ENCODE measurements around the gene THAP2.
A peak's percentile ranks its signal among the peaks of the same experiment; 100 is the strongest.

Gene THAP2

GRCh38 chr12:71663561-71664410 lies at the start of gene THAP2, which contains the start of gene ZFC3H1:
TSS of gene THAP2 (plus strand) at chr12:71664301. CDS start at chr12:71664510, 209 bp downstream.
TSS of gene ZFC3H1 (minus strand) at chr12:71663848. CDS start at chr12:71663610, 238 bp downstream.
- FAIRE-seq (no peak), DNase-seq (ENCODE audit: low spot score) (peak; percentile 90)

- FAIRE-seq: no peak
- DNase-seq (ENCODE audit: low spot score): no peak
These were observed 42.2 kb upstream of the THAP2 start for GRCh38 chr12:71621938-71622337.

- FAIRE-seq (no peak), DNase-seq (ENCODE audit: low spot score) (no peak)
These were observed 38.6 kb upstream of the THAP2 start for GRCh38 chr12:71625476-71625875.

- no peak for FAIRE-seq
- DNase-seq (ENCODE audit: low spot score): no peak
These were observed 38.0 kb upstream of the THAP2 start for GRCh38 chr12:71626098-71626497.

GRCh38 chr12:71626768-71627167 lies 37.3 kb upstream of the THAP2 start:
- DNase-seq (ENCODE audit: low spot score): no peak
- no peak for FAIRE-seq

- no peak for DNase-seq (ENCODE audit: low spot score)
- no peak for FAIRE-seq
These were observed 36.6 kb upstream of the THAP2 start for GRCh38 chr12:71627438-71628002.

- FAIRE-seq: no peak
These were observed 27.4 kb upstream of the THAP2 start for GRCh38 chr12:71636704-71637115.

GRCh38 chr12:71638499-71638898 lies 25.6 kb upstream of the THAP2 start:
- FAIRE-seq (no peak), DNase-seq (ENCODE audit: low spot score) (no peak)

More at GRCh38 chr12:71636704-71637115, 27.4 kb upstream of the THAP2 start:
- DNase-seq (ENCODE audit: low spot score): peak; percentile 28

- DNase-seq (ENCODE audit: low spot score): peak; percentile 7
- no peak for FAIRE-seq
These were observed 24.8 kb upstream of the THAP2 start for GRCh38 chr12:71639341-71639760.

- no peak for DNase-seq (ENCODE audit: low spot score)
- FAIRE-seq: no peak
These were observed 23.8 kb upstream of the THAP2 start for GRCh38 chr12:71640316-71640715.

GRCh38 chr12:71641390-71641789 lies 22.7 kb upstream of the THAP2 start:
- FAIRE-seq: no peak

GRCh38 chr12:71642264-71642663 lies 21.8 kb upstream of the THAP2 start:
- no peak for FAIRE-seq
- DNase-seq (ENCODE audit: low spot score): no peak

More at GRCh38 chr12:71641390-71641789, 22.7 kb upstream of the THAP2 start:
- no peak for DNase-seq (ENCODE audit: low spot score)

- DNase-seq (ENCODE audit: low spot score) (no peak), FAIRE-seq (no peak)
These were observed 18.8 kb upstream of the THAP2 start for GRCh38 chr12:71645268-71645667.

- DNase-seq (ENCODE audit: low spot score) (no peak), FAIRE-seq (no peak)
These were observed 17.6 kb upstream of the THAP2 start for GRCh38 chr12:71646512-71646911.

- FAIRE-seq (no peak), DNase-seq (ENCODE audit: low spot score) (no peak)
These were observed 15.6 kb upstream of the THAP2 start for GRCh38 chr12:71648537-71648936.

- FAIRE-seq (no peak), DNase-seq (ENCODE audit: low spot score) (no peak)
These were observed 14.7 kb upstream of the THAP2 start for GRCh38 chr12:71649401-71649800.

GRCh38 chr12:71652656-71653055 lies 11.4 kb upstream of the THAP2 start:
- DNase-seq (ENCODE audit: low spot score) (no peak), FAIRE-seq (no peak)

GRCh38 chr12:71653137-71653536 lies 11.0 kb upstream of the THAP2 start:
- FAIRE-seq (no peak), DNase-seq (ENCODE audit: low spot score) (no peak)

- FAIRE-seq: no peak
- DNase-seq (ENCODE audit: low spot score): no peak
These were observed 9.9 kb upstream of the THAP2 start for GRCh38 chr12:71654200-71654599.

- DNase-seq (ENCODE audit: low spot score) (no peak), FAIRE-seq (no peak)
These were observed 8.6 kb upstream of the THAP2 start for GRCh38 chr12:71655495-71655894.

GRCh38 chr12:71655907-71656306 lies 8.2 kb upstream of the THAP2 start:
- FAIRE-seq (no peak), DNase-seq (ENCODE audit: low spot score) (no peak)

GRCh38 chr12:71656740-71657139 lies 7.4 kb upstream of the THAP2 start:
- FAIRE-seq: no peak
- no peak for DNase-seq (ENCODE audit: low spot score)
